HG03521 (cell line): ENCODE data around the gene GOLGA6L7.
"Not testable (repeated sequence)": the region's sequence is repeated elsewhere in the genome, so short reads cannot be mapped to it uniquely, and the experiment has no call there.

Experiments
- ATAC-seq: cut with Tn5 transposase; IDR thresholded peaks from one replicate; pipeline ENCODE4 v1.9.1; 2021; ENCODE audit warnings: mild to moderate bottlenecking, moderate library complexity; ENCODE audit not compliant: unreplicated experiment

GOLGA6L7 gene, protein sequence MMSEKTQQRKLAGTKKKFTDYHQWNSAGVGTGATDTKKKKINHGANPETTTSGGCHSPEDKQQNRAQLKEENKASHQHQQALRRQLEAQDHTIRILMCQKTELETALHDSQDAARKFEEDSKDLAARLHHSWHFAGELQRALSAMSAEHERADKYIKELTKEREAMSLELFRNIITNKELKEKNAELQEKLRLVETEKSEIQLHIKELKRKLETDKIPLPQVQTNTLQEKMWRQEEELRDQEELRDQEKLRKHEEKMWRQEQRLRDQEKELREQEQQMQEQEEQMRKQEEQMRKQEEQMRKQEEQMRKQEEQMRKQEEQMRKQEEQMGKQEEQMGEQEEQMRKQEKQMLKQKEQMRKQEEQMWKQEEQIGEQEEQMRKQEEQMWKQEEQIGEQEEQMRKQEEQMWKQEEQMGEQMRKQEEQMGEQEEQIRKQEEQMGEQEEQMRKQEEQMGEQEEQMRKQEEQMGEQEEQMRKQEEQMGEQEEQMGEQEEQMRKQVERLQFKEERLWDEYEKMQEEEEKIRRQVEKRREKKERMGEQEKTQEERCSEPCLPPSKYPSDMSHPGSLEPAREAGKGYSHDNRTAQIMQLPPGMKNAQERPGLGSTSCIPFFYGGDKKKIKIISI

DNA sequence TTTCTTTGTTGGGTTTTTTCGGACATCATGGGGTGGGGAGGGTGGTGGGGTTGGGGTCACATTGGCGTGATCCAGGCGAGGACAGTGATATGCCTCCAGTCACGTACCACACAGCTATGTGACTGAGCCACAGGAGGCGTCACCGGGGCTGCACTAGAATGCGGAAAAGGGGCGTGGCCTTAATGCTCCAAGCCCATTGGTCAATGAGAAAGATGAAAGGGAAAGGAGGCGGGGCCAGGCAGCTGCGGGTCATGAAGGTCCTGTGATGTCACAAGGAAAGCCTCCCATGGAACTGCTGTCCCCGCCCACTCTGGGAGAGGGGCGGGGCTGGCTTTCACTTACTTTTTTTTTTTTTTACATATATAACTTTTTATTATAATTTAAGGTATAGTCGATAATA is at the start of gene GOLGA6L7:
Gene GOLGA6L7, minus strand, starts transcription at position 124 of the 400 bp plus-strand sequence. Its CDS starts 95 bp downstream, at position 29.
- ATAC-seq = not testable (repeated sequence)

DNA sequence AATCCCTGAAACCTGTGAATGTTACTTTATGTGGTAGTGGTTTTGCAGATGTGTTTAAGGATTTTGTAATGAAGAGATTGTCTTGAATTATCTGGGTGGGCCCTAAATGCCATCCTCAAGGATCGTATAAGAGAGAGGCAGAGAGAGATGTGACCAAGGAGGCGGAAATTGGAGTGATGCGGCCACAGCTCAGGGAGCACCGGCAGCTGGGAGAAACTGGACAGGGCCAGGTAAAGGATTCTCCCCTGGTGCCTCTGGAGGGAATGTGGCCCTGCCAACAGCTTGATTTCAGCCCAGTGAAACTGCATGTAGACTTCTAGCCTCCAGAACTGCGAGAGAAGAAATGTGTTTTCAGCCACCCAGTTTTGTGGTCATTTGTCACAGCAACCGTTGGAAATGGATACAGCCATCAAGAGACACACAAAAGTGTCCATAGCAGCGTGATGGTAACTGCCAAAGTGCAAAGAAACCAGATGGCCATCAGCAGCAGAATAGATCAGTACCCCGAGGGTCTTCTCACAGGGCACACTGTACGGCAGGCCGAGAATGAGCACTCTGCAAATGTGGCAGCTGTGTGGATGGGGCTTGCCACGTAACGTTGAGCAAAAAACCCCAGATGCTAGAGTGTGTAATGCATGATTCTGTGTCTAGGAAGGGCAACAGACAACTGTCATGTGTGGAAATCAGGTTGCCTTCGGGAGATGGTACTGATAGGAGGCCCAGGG is 49.6 kb upstream of the GOLGA6L7 start:
- ATAC-seq = no peak

DNA sequence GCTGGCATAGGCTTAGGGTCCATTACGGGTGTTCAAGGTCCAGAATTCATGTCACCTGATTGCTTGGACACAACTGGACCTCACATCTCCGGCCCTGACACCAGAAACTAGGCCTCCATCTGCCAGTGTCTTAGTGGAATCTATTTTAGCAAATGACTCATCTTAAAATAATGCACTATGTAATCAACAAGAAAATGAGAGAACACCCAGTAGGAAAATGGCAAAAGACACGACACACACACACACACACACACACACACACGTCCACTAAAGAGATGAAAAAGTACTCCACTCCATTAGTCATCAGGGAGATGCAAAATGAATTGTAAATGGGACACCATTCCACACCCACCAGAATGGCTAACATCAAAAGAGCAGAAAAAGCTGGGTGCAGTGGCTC is 48.5 kb upstream of the GOLGA6L7 start:
- no peak for ATAC-seq

DNA sequence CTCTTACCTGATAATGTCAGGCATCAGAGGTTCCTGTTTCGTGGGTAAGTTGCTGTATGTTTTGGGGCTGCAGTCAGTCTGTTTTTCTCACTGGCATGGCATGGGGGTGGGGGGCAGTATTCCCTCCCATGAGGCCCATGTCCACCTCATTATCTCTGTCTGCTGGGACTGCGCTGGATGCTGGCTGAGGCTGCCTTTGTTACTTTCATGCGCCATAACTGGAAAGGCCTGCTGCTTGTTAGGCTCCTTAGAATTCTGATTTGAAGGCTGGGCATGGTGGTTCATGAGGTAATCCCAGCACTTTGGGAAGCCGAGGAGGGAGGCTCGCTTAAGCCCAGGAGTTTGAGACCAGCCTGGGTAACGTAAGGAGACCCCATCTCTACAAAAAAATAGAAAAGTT is 47.1 kb upstream of the GOLGA6L7 start:
- ATAC-seq = no peak

DNA sequence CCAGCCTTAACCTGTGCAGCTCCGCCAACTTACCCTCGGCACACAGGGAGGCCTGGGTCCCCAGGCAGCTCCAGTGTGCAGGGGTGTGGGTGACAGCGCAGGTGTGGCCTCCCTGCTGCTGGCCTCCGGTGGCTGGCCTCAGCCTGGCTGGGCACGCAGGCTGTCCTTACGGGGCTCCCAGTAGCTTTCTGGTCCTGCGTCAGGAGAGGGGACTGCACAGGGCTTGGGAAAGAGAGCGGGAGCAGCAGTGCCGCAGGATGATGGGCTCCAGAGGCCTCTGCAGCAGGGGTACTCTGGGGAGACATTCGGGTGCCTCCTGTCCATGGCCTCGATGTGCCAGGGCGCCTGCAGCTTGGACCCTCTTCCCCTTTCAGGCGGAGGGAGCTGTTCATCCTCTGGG is 46.7 kb upstream of the GOLGA6L7 start:
- ATAC-seq = no peak

DNA sequence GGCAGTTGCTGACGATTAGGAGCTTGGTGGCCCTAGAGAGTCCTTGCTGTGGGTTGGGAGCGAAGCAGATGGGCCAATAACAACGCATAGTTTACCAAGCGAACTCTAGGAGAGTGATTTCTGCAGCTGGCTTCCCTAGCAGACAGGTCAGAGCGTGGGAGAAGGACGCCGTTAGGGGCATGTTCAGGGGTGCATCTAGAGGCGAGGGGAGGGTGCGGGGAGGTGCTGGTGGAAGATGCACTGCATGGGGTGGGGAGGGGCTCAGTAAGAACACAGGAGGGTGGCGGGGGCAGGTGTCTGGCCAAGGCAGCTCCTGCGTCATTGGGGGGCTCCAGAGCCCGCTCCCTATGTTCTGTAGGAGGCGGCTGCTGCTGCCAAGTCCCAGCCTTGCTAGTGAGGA is 46.2 kb upstream of the GOLGA6L7 start:
- no peak for ATAC-seq

DNA sequence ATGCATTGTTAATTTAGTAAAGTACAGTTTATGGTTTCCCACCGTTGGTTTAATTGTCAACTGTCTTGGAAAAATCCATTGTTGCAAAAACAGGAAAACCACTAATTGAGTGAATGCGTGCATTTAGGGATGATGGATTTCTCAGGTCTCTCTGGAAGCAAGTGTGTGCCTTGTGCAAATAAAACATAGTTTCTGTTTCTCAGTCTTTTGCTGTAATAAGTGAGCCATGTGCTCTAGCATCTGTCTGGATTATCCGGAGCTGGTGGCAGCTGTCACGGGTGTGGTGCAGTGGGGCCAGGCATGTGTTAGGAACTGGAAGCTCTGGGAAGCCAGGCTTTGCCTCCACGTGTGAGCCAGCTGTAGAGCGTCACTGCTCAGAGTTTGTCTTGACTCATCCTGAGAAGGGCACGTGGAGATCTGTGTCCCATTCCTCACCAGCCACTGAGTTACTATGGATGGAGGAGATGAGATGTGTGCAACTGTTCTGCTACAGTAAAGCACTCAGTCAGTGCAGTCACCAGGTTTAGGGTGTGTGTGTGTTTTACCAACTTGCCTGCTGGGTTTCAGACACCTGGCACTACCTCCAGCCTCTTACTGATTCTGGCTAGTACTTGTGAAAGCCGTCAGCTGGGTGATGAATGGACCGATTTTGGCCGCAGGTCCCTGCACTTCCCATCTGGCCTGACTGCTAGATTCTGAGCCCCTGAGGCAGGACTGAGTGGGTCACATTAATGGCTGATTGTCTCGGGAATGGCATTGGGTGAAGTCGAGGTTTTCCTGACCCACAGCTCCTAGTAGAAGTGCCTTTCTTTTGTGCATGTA is 44.6 kb upstream of the GOLGA6L7 start:
- ATAC-seq = no peak

DNA sequence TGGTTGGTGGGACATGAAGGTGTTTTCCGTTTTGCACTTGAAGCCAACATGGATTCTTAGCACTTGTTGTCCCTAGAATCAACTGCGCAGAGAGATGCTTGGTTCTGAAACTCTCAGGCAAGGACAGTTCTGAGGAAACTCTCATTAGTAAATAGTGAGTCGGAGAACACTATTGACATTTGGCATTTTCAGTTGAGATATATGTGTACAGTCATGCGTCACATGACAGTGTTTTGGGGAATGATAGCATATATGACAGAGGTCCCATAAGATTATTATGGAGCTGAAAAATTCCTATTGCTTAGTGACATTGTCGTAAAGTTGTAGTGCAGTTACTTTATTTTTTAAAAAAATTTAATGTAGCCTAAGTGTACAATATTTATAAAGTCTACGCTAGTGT is 43.1 kb upstream of the GOLGA6L7 start:
- no peak for ATAC-seq

DNA sequence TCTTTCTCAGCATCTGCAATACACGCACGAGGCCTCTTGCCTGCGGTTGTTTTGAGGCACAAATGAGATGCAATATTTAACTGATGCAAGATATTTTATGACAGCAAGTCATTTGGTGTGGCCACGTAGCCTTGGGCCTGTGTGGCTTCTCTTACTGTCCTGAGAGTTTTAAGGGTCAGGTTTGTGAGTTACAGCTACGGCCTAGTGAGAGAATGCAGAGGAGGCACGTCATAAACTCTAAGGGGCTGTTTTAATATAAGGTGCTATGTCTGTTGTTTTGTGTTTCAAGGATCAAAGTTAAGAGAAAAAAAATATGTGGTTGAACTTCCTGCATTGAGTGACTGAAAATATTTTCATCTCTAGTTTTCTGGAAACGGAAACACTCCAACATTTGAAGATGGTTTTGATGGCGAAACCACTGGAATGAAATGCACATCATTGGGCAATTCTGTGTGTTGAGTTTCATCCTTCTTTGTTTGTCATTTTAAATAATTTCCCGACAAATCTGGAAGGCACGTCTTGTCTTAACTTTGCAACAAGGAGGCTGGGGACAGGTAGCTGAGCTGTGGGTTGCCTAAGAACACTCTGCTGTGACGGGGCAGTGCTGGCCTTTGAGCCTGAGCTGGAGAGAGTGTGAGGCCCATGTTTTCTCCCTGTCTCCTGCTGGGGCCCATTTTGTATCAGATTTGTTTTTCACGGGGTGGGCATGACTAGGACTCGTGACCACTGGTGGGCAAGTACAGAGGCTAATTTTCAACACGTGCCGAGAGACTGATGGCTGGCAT is 42.5 kb upstream of the GOLGA6L7 start:
- ATAC-seq = no peak

DNA sequence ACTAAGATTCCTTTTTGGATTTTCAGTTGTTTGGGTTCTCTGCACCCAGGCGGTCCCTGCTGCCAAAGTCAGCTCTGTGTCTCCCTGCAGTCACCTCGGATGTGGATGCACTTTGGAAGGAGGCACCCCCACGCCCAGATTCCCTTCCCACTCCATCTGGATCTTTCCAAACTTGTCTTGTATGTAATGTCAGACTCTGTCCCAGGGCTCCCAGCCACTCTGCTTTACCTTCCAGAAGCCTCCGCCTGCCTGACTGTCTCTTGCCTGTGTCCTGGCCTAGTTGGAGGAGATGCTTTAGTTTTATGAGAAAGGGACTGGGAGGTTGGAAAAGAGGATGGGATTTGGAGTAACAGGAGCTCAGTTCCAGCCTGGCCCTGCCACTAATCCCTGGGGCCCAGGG is 41.8 kb upstream of the GOLGA6L7 start:
- not testable (repeated sequence) for ATAC-seq

DNA sequence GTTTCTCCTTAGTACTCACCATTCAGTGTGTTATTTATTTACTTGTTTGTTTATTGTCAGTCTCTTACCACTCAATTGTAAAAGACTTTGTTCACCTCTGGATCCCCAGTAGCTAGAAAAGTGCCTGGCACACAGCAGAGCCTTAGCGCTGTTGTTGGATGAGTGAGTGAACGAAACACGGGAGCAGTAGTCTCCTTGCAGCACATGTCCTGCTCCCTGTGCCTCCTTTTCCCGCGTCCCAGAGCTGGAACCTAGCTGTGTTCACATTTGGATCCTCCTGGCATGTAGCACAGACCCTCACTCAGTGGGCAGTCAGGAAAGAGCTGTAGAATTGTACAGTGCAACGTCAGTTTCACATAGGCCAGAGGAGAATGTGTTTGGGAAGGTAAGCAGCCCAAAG is 41.4 kb upstream of the GOLGA6L7 start:
- not testable (repeated sequence) for ATAC-seq

DNA sequence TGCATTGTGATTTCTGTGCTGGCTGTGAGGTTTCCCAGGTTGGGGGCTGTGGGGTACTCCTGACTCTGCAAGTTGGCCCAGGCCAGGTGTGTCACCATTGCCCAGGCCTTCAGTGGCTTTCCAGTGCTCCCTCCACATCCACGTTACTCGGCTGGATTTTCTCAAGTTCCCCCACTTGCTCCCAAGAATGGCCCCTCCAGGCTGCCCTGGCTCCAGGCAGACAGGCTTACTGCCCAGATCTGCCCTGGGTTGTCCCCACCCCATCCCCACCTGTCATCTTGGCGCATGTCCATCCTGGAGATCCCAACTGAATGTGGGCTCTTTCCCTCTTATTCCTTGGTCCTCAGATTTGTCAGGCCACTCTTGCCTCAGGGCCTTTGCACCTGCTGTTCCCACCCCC is 40.9 kb upstream of the GOLGA6L7 start:
- ATAC-seq = no peak

DNA sequence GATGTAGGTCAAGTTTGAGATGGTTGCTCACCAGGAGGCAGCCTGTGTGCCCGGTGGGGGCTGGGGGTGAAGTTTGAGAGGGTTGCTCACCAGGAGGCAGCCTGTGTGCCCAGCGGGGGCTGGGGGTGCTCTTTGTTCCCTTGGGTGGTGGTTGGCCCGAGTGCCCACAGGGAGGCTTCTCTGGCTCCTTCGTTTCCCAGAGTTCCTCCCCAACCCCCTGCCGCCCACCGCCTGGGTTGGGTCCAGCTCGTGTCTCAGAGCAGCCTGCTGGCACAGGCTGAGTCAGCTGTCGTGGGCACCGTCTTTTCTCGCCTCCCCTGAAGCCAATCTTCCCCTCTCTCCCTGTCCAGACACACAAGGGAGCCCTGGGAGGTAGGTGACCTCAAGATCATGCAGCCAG is 40.5 kb upstream of the GOLGA6L7 start:
- no peak for ATAC-seq

DNA sequence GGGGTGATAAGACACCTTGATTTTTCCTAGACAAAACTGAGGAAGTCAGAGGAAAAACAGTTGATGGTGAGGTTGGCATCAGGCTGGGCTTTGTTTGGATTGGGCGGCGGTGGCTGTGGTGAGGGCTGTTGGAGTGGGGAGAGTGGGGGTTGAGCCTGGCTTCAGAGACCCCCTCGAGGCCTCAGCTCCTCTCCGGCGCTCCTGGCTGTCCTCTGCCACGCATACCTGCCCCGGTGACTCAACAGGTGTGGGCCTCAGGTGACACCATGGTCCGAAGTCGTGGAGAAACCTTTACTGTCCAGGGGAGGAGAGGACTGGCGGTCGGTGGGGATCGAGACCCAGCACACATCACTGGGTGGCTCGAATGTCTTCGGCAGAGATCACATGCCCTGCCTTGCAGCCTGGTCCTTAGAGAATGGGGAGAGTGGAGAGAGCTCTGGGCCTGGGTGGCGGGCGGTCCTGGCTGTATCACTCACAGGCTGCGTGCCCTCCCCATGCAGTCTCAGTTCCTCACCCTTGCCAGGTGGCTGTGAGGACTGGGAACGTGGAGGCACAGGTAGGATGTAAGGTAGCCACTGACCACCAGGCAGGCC is 40.0 kb upstream of the GOLGA6L7 start:
- no peak for ATAC-seq

DNA sequence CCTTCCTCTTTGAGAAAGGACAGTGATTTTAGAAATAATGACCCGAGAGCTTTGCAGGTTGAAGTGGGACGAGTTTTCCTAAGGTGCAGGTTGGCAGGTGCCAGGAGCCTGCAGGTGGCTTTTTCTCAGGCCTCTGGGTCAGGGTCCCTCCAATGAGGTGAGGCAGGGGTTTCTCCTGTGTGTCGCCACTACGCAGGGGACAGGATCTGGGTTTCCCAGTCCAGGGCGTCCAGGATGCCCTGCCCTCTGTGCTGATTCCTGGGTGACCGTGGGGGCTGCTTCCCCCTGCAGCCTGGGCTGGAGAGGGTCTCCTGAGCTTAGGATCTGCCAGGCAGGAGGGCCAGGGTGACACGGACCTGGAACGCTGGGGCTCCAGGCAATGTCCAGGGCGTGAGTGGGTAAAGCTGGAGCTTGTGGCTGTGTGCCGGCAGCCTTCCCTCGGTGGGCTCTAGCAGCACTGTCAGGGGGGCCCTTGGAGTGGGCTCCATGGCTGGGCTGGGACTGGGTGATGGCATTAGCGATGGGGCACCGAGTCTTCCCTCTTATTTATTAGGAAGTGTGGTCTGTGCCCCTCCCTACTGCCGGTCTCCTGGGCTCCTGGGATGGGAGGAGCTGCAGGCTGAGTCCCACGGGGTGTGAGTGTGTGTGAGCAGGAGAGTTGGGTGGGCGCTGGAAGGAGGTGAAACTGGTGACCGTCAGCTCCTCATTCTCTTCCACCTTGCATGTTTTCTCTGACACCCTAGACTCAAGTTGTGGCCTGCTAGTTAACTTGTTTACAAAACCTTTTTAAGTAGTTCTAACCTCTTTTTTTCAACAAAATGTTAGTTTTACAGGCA is 39.1 kb upstream of the GOLGA6L7 start:
- ATAC-seq = no peak

DNA sequence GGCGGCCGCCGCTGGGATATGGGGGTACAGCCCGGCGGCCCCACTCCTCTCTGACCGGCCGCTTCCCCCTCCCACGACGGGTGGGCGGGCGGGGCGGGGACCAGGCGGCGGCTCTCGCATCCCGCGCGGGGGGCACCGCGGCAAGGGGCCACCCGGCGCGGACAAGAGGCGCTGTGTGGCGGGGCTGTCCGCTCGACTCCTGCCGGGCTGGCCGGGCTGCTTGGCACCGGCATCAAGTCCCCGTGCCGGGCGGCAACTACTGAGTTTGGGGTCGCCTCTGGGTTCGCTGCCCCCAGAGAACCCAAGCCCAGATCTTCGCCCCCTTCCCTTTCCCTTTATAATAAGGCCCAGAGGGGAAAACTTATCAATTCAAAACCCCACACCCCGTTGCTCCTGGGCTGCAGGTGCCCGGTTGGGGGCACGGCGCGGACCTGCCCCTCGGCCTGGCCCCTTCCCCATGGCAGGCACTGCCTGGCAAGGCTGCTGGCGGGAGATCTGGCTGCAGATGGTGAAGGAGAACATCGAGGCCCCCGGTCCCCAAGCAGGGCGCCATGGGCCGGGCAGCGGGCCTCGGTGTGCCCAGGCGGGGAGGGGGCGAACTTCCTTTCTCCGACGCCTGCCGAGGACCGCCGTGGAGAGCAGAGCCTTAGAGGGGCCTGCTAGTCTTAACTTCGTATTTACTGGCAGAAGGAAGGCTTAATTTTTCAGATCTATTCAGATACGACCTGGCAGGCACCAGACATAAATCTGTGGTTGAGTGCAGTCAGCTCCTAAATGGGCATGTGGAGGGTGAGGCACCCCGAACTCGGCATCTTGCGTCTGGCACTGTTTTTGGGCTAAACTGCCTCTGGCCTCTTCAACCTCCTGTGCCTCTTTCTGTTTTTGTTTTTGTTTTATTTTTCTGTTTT is 38.2 kb upstream of the GOLGA6L7 start:
- ATAC-seq = no peak

DNA sequence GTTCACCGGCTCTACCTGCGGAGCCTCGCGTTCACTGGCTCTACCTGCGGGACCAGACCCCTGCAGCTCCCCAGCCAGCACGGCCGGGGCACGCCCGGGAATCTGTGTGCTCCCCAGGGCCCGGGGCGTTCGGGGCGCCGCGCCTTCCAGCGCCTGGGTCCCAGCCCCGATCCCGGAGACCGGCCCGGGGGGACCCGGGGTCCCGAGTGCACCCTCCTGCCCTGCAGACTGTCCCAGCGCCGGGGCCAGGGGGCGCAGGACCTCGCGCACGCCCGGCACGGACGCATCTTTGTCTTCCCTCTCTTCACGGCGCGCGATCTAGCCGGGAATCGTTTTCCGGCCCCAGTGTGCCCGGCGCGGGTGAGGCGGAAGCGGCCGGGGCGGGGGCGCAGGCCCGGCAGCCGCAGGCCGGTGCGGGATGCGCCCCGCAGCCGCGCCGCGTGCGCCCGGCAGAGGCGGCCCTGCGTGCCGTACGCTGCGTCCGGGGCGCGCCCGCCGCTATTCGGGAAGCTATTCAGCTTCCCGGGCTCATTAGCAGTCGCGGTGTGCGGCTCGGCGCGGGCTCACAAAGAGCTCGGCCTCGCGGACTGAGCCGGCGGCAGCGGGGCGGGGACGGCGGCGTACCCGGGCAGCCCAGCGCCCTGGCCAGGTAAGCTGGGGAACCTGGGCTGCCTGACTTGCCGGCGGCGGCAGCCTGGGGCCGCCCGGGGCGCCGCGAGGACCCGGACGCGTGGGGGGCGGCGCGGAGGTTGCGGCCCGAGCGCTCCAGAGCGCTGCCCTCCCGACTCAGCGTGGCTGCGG is 37.4 kb upstream of the GOLGA6L7 start, which contains the start of gene APBA2:
Gene APBA2, plus strand, starts transcription at position 345 of the 801 bp plus-strand sequence. CDS start 167,911 bp downstream, outside the sequence.
- no peak for ATAC-seq
